H1 (cell line): ENCODE measurements around the gene CACNA1B.

ENCODE experiments used
- CTCF ChIP-seq, 3 experiments: IDR thresholded peaks; 1 replicate in 2 of 3; 2 replicates in 1 of 3; pipeline versions ENCODE4 v1.5.1 to v1.6.1; 2011; ENCODE audit warnings: low read length in 3 of 3, mild to moderate bottlenecking in 3 of 3, inconsistent platforms in 2 of 3, low read depth in 1 of 3, moderate library complexity in 1 of 3; ENCODE audit not compliant: insufficient read depth in 1 of 3; ENCODE audit errors: control extremely low read depth in 1 of 3
- EP300 ChIP-seq, 2 experiments: IDR thresholded peaks; 1 replicate in 1 of 2; 2 replicates in 1 of 2; pipeline ENCODE4 v1.6.1; 2011 to 2012; ENCODE audit warnings: low read depth in 2 of 2, low read length in 2 of 2, mild to moderate bottlenecking in 2 of 2, borderline replicate concordance in 1 of 2, inconsistent platforms in 1 of 2, moderate library complexity in 1 of 2
- GABPA ChIP-seq: IDR thresholded peaks from 2 replicates; pipeline ENCODE4 v1.6.1; 2011; ENCODE audit warnings: mild to moderate bottlenecking, low read length, moderate library complexity, borderline replicate concordance; ENCODE audit not compliant: insufficient read depth
- JUND ChIP-seq: IDR thresholded peaks from 2 replicates; pipeline ENCODE4 v1.6.1; 2011; ENCODE audit warnings: mild to moderate bottlenecking, improper control_type of control experiment, low read length
- MAX ChIP-seq: IDR thresholded peaks from 2 replicates; pipeline ENCODE4 v1.6.1; 2012; ENCODE audit warnings: inconsistent platforms
- POLR2A ChIP-seq, 2 experiments: IDR thresholded peaks; 1 replicate in 1 of 2; 2 replicates in 1 of 2; pipeline ENCODE4 v1.6.1; 2011; ENCODE audit warnings: low read depth in 2 of 2, low read length in 2 of 2, mild to moderate bottlenecking in 2 of 2; ENCODE audit errors: control extremely low read depth in 1 of 2
- POLR2AphosphoS5 ChIP-seq: IDR thresholded peaks from 2 replicates; pipeline ENCODE4 v1.6.1; 2011; ENCODE audit warnings: low read depth, low read length
- SUZ12 ChIP-seq: fragments of 200-600 bp; sonication (generic); IDR thresholded peaks from 2 replicates; pipeline ENCODE4 v1.6.1; 2012; ENCODE audit warnings: mild to moderate bottlenecking, inconsistent platforms, low read length, moderate library complexity, mixed read lengths
- TCF12 ChIP-seq: IDR thresholded peaks from 2 replicates; pipeline ENCODE4 v1.6.1; 2011; ENCODE audit warnings: low read depth, mild to moderate bottlenecking, low read length

GRCh38 chr9:138112090-138112748, 234.6 kb downstream of the CACNA1B start:
- TF ChIP-seq GABPA = no peak
- TF ChIP-seq EP300 (IDR thresholded peaks at IDR 0.05; ENCODE audit: borderline replicate concordance in 1 of 2, low read depth in 2 of 2, low read length in 2 of 2) = no peak
- TF ChIP-seq POLR2A (IDR thresholded peaks at IDR 0.05; ENCODE audit: control extremely low read depth in 1 of 2, low read depth in 2 of 2, low read length in 2 of 2) = no peak
- no peak for TF ChIP-seq CTCF (IDR thresholded peaks at IDR 0.05; ENCODE audit: control extremely low read depth in 1 of 3, insufficient read depth in 1 of 3, low read depth in 1 of 3, low read length in 3 of 3)
- TF ChIP-seq SUZ12 = no peak
- TF ChIP-seq POLR2AphosphoS5 = no peak
- TF ChIP-seq JUND = no peak
- TF ChIP-seq TCF12 = no peak
- no peak for TF ChIP-seq MAX
